Left lung (tissue), 10 donors: ENCODE results near the gene MYO1A. TPM values are rescaled to one million over a fixed set of nuclear protein-coding genes. Genes with fewer than 3 reads are reported as not detected.

Experiments
- ATAC-seq: fragments of 200-7000 bp; cut with Tn5 transposase; one replicate; pipeline ENCODE4 v1.9.1; 2020; ENCODE audit warnings: moderate library complexity
- DNase-seq, 4 donors: peaks; one replicate each; pipeline ENCODE4 v3.0.0-alpha.2; 2013 to 2020
- H3K27ac ChIP-seq, 2 donors: fragments of 200-600 bp; sonication (generic) in 1 of 2; one replicate each; pipeline versions ENCODE4 v1.5.0 to v1.8.0; 2020 to 2021
- H3K27me3 ChIP-seq, 2 donors: fragments of 200-600 bp; sonication (generic) in 1 of 2; one replicate each; pipeline versions ENCODE4 v1.5.0 to v1.8.0; 2020 to 2021
- H3K36me3 ChIP-seq, 2 donors: fragments of 200-600 bp; sonication (generic) in 1 of 2; one replicate each; pipeline versions ENCODE4 v1.5.0 to v1.8.0; 2020 to 2021
- H3K4me1 ChIP-seq, 2 donors: fragments of 200-600 bp; one replicate each; pipeline ENCODE4 v1.8.0; 2021
- H3K4me3 ChIP-seq, 2 donors: fragments of 200-600 bp; sonication (generic) in 1 of 2; one replicate each; pipeline versions ENCODE4 v1.5.0 to v1.8.0; 2020 to 2021; ENCODE audit warnings: mild to moderate bottlenecking in 1 of 2
- H3K9me3 ChIP-seq, 2 donors: fragments of 200-600 bp; sonication (generic) in 1 of 2; one replicate each; pipeline versions ENCODE4 v1.5.0 to v1.8.0; 2020 to 2021
- intact Hi-C, 2 donors: fragments of 100-400 bp; cut with DNase I; formaldehyde crosslinking; loops; one replicate each; pipeline versions ENCODE4 v1.11.2 to v1.14.2; 2022
- polyA plus RNA-seq, 6 donors: library from polyadenylated mRNA; unstranded; fragments of 120-200 nt; gene quantifications; one replicate each; pipeline ENCODE4 v1.2.1, GENCODE V29; 2013; ENCODE audit not compliant: insufficient read length in 6 of 6
- total RNA-seq, 2 donors: library from RNA; stranded (reverse); fragmentation: NEBNext Ultra II Directional; extraction: Animal tissue kit (Norgen Biotek cat#: 25700); gene quantifications; one replicate each; pipeline ENCODE4 v1.2.1, GENCODE V29; 2021
- TF ChIP-seq, protein P1 (sequence below), 2 donors: fragments of 200-600 bp; sonication (generic) in 1 of 2; IDR thresholded peaks; one replicate each; pipeline versions ENCODE4 v1.5.0 to v1.8.0; 2021; ENCODE audit warnings: antibody characterized with exemption in 2 of 2
- donor health status: DM: no; HTN: yes; CAD: no.
- donor health status: DM: no; HTN: no; CAD: no.

Gene MYO1A
- total and polyA plus RNA-seq, 8 donors, result 0.07 to 0.29 (median 0.19) TPM; not detected in 2

- H3K27me3 ChIP-seq, result peaks cover 0 to 6% of the 10 kb centered on the region in 2 donors
- H3K4me3 ChIP-seq, result no peak overlapping the region
- H3K36me3 ChIP-seq, result peaks cover 0 to 72% of the 10 kb centered on the region in 2 donors
- DNase-seq, result peak; percentile 38 to 90 (median 76)
- intact Hi-C loops, result no loop called here
- H3K27ac ChIP-seq, result peak overlapping the region; percentile 58 to 69
- TF ChIP-seq, protein P1, sequence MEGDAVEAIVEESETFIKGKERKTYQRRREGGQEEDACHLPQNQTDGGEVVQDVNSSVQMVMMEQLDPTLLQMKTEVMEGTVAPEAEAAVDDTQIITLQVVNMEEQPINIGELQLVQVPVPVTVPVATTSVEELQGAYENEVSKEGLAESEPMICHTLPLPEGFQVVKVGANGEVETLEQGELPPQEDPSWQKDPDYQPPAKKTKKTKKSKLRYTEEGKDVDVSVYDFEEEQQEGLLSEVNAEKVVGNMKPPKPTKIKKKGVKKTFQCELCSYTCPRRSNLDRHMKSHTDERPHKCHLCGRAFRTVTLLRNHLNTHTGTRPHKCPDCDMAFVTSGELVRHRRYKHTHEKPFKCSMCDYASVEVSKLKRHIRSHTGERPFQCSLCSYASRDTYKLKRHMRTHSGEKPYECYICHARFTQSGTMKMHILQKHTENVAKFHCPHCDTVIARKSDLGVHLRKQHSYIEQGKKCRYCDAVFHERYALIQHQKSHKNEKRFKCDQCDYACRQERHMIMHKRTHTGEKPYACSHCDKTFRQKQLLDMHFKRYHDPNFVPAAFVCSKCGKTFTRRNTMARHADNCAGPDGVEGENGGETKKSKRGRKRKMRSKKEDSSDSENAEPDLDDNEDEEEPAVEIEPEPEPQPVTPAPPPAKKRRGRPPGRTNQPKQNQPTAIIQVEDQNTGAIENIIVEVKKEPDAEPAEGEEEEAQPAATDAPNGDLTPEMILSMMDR (IDR thresholded peaks at IDR 0.05), result peak; percentile 31 to 65
- no peaks in the 10 kb centered on the region for H3K9me3 ChIP-seq
- ATAC-seq, result peak; percentile 42
- peaks cover 28 to 61% of the 10 kb centered on the region in 2 donors for H3K4me1 ChIP-seq
Observed at GRCh38 chr12:57093415-57094207, 43.7 kb upstream of the MYO1A start.

GRCh38 chr12:57092876-57093414 is 43.0 kb upstream of the MYO1A start:
- Histone ChIP-seq H3K4me3 (no peak overlapping the region), H3K9me3 (no peaks in the 10 kb centered on the region), H3K27ac (peak overlapping the region; percentile 23 to 69), H3K4me1 (peaks cover 28 to 66% of the 10 kb centered on the region in 2 donors), H3K36me3 (peaks cover 0 to 65% of the 10 kb centered on the region in 2 donors), H3K27me3 (peaks cover 0 to 6% of the 10 kb centered on the region in 2 donors)
- DNase-seq (no peak), ATAC-seq (no peak)
- intact Hi-C loops, result no loop called here
- TF ChIP-seq, protein P1 (IDR thresholded peaks at IDR 0.05), result no peak

DNA sequence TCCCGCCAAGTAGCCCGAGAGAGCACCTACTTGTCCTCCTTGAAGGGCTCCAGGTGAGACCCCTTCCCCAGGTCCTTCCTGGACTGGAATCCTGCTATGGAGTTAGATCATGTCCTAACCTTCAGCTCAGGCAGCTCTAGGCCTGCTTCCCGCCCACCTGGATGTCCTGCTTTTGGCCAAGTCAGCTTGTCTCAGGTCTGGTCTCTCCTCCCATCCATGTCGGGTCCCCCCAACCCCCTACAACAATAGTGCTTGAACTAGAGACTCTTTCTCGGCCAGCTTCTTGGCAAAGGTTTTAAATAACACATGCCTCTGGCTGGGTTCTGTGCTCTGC is 42.6 kb upstream of the MYO1A start:
- no peaks in the 10 kb centered on the region for H3K9me3 ChIP-seq
- H3K36me3 ChIP-seq, result peaks cover 0 to 61% of the 10 kb centered on the region in 2 donors
- no peak overlapping the region for H3K4me3 ChIP-seq
- TF ChIP-seq, protein P1 (IDR thresholded peaks at IDR 0.05), result no peak
- H3K27me3 ChIP-seq, result peaks cover 0 to 6% of the 10 kb centered on the region in 2 donors
- intact Hi-C loops, result no loop called here
- ATAC-seq, result no peak
- H3K4me1 ChIP-seq, result peaks cover 28 to 70% of the 10 kb centered on the region in 2 donors
- peak overlapping the region; percentile 13 to 23 for H3K27ac ChIP-seq
- no peak for DNase-seq

- Histone ChIP-seq H3K27me3 (peaks cover 0 to 6% of the 10 kb centered on the region in 2 donors), H3K36me3 (peaks cover 0 to 54% of the 10 kb centered on the region in 2 donors), H3K27ac (no peak overlapping the region), H3K4me1 (peaks cover 28 to 72% of the 10 kb centered on the region in 2 donors), H3K4me3 (no peak overlapping the region), H3K9me3 (no peaks in the 10 kb centered on the region)
- TF ChIP-seq, protein P1 (IDR thresholded peaks at IDR 0.05), result no peak
- intact Hi-C loops, result no loop called here
- DNase-seq (peak in 1 of 4 donors; percentile 75), ATAC-seq (no peak)
Observed at GRCh38 chr12:57091638-57092528, 42.0 kb upstream of the MYO1A start.
